ENCODE results near the gene ACTN2. TPM values are rescaled to one million over a fixed set of nuclear protein-coding genes. Genes with fewer than 3 reads are reported as not detected.

ACTN2 gene
- total and polyA plus RNA-seq, 2 donors (not counting 1 experiment from before 2014, with no cell fraction given) = 0.17 to 0.22 TPM

DNA sequence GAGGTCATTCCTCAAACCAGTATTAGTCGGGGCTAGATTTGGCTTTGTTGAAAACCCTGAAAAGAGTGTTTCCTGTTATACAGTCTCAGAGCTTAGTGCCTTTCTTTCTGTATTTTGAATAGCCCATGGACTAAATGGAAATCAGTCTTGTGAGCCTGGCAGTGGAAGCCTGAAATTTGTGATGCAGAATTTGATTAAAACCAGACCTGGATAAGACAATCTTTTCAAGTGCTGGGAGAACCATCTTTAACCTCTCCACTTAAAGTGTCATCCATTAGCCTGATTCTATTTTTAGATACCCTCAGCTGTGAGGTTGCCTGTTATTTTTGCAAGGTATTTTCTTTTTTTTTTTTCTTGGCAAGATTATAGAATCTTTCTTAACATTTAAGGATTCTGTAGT is 19.5 kb downstream of the ACTN2 start:
- Histone ChIP-seq H3K4me3 (replicated peaks in 1 of 4; ENCODE audit: control extremely low read depth in 1 of 4, insufficient read depth in 1 of 4, low read depth in 3 of 4, low read length in 4 of 4) (no peak overlapping the region), H3K79me2 (ENCODE audit: control insufficient read depth, insufficient read depth, low read length) (no peaks in the 10 kb centered on the region), H4K20me1 (ENCODE audit: control insufficient read depth, extremely low read depth, insufficient read depth, low read length) (no peaks in the 10 kb centered on the region), H3K27ac (ENCODE audit: insufficient read depth, low read length) (no peak overlapping the region), H3K9ac (ENCODE audit: insufficient read depth, low read length) (no peak overlapping the region), H3K4me1 (ENCODE audit: control insufficient read depth, extremely low read depth, insufficient read depth, low read length) (no peaks in the 10 kb centered on the region), H2AFZ (ENCODE audit: low read length) (no peak overlapping the region), H3K27me3 (ENCODE audit: control insufficient read depth, insufficient read depth, low read length) (no peaks in the 10 kb centered on the region), H3K36me3 (ENCODE audit: control insufficient read depth, insufficient read depth, low read length) (no peaks in the 10 kb centered on the region), H3K4me2 (ENCODE audit: extremely low read depth, insufficient read depth, low read length) (no peak overlapping the region), H3K9me3 (ENCODE audit: control insufficient read depth, insufficient read depth, low read depth, low read length) (no peaks in the 10 kb centered on the region)
- no peak for DNase-seq (ENCODE audit: low read depth in 2 of 2)
- TF ChIP-seq EZH2 (IDR thresholded peaks at IDR 0.05; ENCODE audit: low read length, missing control alignments) = no peak
- TF ChIP-seq, protein P1, sequence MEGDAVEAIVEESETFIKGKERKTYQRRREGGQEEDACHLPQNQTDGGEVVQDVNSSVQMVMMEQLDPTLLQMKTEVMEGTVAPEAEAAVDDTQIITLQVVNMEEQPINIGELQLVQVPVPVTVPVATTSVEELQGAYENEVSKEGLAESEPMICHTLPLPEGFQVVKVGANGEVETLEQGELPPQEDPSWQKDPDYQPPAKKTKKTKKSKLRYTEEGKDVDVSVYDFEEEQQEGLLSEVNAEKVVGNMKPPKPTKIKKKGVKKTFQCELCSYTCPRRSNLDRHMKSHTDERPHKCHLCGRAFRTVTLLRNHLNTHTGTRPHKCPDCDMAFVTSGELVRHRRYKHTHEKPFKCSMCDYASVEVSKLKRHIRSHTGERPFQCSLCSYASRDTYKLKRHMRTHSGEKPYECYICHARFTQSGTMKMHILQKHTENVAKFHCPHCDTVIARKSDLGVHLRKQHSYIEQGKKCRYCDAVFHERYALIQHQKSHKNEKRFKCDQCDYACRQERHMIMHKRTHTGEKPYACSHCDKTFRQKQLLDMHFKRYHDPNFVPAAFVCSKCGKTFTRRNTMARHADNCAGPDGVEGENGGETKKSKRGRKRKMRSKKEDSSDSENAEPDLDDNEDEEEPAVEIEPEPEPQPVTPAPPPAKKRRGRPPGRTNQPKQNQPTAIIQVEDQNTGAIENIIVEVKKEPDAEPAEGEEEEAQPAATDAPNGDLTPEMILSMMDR (conservative IDR thresholded peaks at IDR 0.05 in 1 of 2, IDR thresholded peaks at IDR 0.05 in 1 of 2; ENCODE audit: low read depth in 1 of 2, low read length in 2 of 2) = no peak

DNA sequence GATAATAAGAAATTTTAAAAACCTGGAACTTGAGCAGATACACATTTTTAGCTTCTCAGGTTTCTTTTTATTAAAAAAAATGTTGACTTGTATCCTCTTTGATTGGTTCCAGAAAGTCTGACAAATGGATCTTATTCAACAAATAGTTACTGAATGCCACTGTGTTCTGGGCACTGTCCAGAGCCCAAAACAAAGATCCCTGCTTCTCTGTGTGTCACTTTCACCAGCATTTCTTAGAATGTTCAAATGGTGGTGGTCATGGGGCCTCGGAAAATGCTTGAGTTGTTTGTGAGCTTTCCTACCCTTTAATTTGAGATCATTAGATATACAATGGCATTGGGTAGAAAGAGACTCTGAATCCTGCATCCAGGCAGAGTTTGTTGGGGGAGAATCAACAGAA is 19.9 kb downstream of the ACTN2 start:
- no peak overlapping the region for H3K4me2 ChIP-seq (ENCODE audit: extremely low read depth, insufficient read depth, low read length)
- H3K27ac ChIP-seq (ENCODE audit: insufficient read depth, low read length) = no peak overlapping the region
- H3K27me3 ChIP-seq (ENCODE audit: control insufficient read depth, insufficient read depth, low read length) = no peaks in the 10 kb centered on the region
- H3K9me3 ChIP-seq (ENCODE audit: control insufficient read depth, insufficient read depth, low read depth, low read length) = no peaks in the 10 kb centered on the region
- no peak overlapping the region for H3K9ac ChIP-seq (ENCODE audit: insufficient read depth, low read length)
- no peaks in the 10 kb centered on the region for H3K36me3 ChIP-seq (ENCODE audit: control insufficient read depth, insufficient read depth, low read length)
- no peak overlapping the region for H3K4me3 ChIP-seq (replicated peaks in 1 of 4; ENCODE audit: control extremely low read depth in 1 of 4, insufficient read depth in 1 of 4, low read depth in 3 of 4, low read length in 4 of 4)
- DNase-seq (ENCODE audit: low read depth in 2 of 2) = no peak
- H3K79me2 ChIP-seq (ENCODE audit: control insufficient read depth, insufficient read depth, low read length) = no peaks in the 10 kb centered on the region
- TF ChIP-seq, protein P1 (conservative IDR thresholded peaks at IDR 0.05 in 1 of 2, IDR thresholded peaks at IDR 0.05 in 1 of 2; ENCODE audit: low read depth in 1 of 2, low read length in 2 of 2) = no peak
- no peak for TF ChIP-seq EZH2 (IDR thresholded peaks at IDR 0.05; ENCODE audit: low read length, missing control alignments)
- no peaks in the 10 kb centered on the region for H3K4me1 ChIP-seq (ENCODE audit: control insufficient read depth, extremely low read depth, insufficient read depth, low read length)
- H2AFZ ChIP-seq (ENCODE audit: low read length) = no peak overlapping the region
- no peaks in the 10 kb centered on the region for H4K20me1 ChIP-seq (ENCODE audit: control insufficient read depth, extremely low read depth, insufficient read depth, low read length)

DNA sequence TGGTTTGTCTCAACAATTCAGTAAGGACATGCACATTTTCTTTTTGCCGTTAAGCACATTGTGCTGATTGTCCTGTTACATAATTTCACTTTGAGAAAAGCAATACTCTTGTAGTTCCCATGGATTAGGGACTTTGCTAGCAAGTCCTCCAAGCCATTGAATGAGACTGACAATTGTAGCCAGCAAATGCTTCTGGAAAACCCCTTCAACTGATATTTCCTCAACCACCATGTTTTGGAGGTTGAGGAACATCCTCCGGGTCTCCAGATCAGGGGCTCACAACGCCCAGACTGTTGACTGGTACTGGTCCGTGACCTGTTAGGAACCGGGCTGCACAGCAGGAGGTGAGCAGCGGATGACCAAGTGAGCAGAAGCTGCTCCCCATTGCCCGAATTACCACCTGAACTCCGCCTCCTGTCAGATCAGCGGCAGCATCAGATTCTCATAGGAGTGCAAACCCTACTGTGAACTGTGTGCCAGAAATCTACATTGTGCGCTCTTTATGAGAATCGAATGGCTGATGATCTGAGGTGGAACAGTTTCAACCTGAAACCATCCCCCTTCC is 24.1 kb downstream of the ACTN2 start:
- Histone ChIP-seq H3K4me1 (ENCODE audit: control insufficient read depth, extremely low read depth, insufficient read depth, low read length) (no peaks in the 10 kb centered on the region), H3K9me3 (ENCODE audit: control insufficient read depth, insufficient read depth, low read depth, low read length) (no peaks in the 10 kb centered on the region), H3K79me2 (ENCODE audit: control insufficient read depth, insufficient read depth, low read length) (no peaks in the 10 kb centered on the region), H3K27ac (ENCODE audit: insufficient read depth, low read length) (no peak overlapping the region), H3K36me3 (ENCODE audit: control insufficient read depth, insufficient read depth, low read length) (no peaks in the 10 kb centered on the region), H3K4me2 (ENCODE audit: extremely low read depth, insufficient read depth, low read length) (no peak overlapping the region), H3K27me3 (ENCODE audit: control insufficient read depth, insufficient read depth, low read length) (no peaks in the 10 kb centered on the region), H3K4me3 (replicated peaks in 1 of 4; ENCODE audit: control extremely low read depth in 1 of 4, insufficient read depth in 1 of 4, low read depth in 3 of 4, low read length in 4 of 4) (no peak overlapping the region), H2AFZ (ENCODE audit: low read length) (no peak overlapping the region), H3K9ac (ENCODE audit: insufficient read depth, low read length) (no peak overlapping the region), H4K20me1 (ENCODE audit: control insufficient read depth, extremely low read depth, insufficient read depth, low read length) (no peaks in the 10 kb centered on the region)
- no peak for DNase-seq (ENCODE audit: low read depth in 2 of 2)
- TF ChIP-seq, protein P1 (conservative IDR thresholded peaks at IDR 0.05 in 1 of 2, IDR thresholded peaks at IDR 0.05 in 1 of 2; ENCODE audit: low read depth in 1 of 2, low read length in 2 of 2) = no peak
- no peak for TF ChIP-seq EZH2 (IDR thresholded peaks at IDR 0.05; ENCODE audit: low read length, missing control alignments)
